GM19395 (cell line): ENCODE data around the gene GLYATL1.
"Not testable (repeated sequence)": the region's sequence is repeated elsewhere in the genome, so short reads cannot be mapped to it uniquely, and the experiment has no call there.

ENCODE experiments used
- ATAC-seq: cut with Tn5 transposase; IDR thresholded peaks from one replicate; pipeline ENCODE4 v1.9.1; 2021; ENCODE audit warnings: mild to moderate bottlenecking, moderate library complexity; ENCODE audit not compliant: unreplicated experiment

GLYATL1 gene

DNA sequence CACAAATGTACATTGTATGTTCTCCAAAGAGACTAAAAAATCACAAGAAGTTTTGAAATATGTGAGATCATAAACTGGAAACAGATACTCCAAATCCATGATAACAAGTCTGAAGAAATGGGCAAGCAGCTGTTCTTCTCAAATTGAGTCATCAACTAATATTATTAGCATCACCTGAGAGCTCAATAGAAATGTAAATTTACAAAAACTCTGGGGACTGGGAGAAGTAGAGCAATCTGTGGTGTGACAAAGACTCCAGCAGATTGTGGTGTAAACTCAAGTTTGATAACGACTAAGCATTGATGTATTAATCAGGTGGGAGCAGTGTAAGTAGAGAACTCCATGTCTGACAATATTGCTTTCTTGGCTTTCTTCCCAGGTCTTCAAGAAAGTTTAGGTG, 53.2 kb downstream of the GLYATL1 start:
- ATAC-seq: no peak

DNA sequence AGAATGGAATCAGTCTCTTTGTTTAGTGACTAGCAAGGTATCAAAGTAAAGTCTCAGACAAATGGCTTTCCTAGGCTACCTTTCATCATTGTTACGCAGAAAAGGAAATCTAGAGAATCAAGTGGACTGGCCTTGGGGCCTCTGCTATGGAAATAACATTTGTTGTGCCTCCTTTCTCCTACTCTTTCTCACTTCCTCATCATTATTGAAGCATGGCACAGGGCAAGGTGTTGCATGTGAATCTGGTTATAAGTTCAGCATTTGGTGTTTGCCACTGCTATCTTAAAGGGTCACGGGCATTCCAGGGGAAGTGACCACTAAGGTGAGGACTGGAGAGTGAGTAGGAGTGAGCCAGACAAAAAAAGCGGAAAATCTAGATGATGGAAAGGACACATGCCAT, 54.9 kb downstream of the GLYATL1 start:
- no peak for ATAC-seq

DNA sequence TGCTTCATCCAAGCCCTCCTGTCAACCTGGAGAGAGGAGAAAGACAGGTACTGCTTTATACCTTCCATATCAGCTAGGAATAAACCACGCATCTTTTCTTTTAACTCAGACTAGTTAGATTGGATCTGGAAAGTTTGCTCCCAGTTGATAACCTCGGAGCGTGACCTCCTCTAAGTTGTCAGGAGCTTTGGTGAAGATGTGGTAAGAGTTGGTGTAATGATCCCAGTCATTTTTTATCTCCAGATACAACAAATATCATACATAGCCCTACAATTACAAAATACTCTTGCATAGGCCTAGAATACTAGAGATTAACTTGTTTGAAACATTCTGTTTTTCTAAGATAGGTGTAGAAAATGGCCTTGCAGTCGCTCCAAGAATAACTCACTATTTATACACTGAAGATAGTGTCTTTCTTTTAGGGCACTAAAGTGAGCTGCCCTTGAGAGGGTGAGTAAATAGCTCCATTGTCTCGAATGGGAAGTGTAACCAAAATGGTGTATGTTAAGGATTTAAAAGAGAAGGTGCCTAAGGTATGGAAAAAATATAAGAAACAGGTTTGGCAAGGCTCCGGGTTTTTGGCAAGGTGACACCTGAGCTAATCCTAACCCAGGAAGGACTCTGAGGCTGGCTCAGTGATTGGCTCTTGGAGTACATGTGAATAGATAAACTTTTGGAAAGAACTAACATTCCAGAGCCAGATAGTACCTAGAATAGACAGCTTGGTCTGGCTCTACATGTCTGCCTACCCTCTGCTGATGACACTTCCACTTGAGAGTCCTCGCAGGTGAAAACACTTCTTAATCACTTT, 59.4 kb downstream of the GLYATL1 start:
- peak; percentile 39 for ATAC-seq

DNA sequence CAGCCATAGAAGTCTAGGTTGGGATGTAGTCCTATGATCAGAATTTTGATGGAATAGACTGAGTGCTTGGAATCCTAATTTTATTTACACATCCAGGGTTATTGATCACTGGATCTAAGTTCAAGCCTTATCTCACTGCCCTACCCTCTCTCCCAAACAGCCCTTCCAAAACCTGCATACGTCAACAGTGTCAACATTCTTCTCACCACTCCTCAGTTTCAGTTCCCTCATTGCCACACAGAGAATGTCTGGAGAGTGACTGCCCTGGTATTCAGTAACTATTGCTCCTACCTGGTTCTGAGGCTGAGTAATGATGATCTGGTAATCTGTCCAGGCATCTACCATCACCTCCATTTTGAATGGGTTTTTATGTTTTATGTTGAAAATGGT, 60.0 kb downstream of the GLYATL1 start:
- ATAC-seq: peak; percentile 94

DNA sequence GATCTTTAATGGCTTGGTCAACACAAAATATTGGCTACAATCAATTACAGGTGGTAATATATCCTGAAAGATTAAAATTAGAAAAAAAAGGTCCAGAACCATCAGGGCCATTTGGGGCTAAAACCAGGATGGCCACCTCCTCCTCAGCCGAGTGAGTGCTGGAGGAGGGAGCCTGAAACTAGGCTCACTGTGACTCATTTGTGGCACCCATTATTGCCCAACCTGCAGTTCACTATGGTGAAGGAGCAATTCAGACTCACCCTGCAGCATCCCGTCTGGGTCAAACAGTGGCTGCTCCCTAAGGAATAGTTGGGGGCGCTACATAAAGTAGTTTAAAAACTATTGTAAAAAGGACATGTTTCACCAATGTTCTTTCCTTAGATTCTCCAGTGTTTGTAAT, 60.7 kb downstream of the GLYATL1 start:
- no peak for ATAC-seq

DNA sequence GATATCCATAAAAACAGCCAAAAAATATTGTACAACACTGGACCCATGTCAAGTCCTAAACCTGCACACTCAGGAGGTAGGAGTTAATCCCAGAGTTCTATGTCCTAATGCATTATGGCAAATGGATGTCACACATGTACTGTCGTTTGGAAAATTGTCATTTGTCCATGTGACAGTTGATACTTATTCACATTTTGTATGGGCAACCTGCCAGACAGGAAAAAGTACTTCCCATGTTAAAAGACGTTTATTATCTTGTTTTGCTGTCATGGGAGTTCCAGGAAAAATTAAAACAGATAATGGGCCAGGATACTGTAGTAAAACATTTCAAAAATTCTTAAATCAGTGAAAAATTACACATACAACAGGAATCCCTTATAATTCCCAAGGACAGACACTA, 62.7 kb downstream of the GLYATL1 start:
- ATAC-seq: not testable (repeated sequence)
